Activated CD4-positive, CD25-positive, alpha-beta regulatory T cell (primary cell): ENCODE measurements around the gene ARHGAP32.
"Not testable (repeated sequence)": the region's sequence is repeated elsewhere in the genome, so short reads cannot be mapped to it uniquely, and the experiment has no call there.

Experiments used
- DNase-seq, 4 experiments: peaks; one replicate each; lab custom pipeline; 2025; lab: John Stamatoyannopoulos, UW

The ARHGAP32 gene

DNA sequence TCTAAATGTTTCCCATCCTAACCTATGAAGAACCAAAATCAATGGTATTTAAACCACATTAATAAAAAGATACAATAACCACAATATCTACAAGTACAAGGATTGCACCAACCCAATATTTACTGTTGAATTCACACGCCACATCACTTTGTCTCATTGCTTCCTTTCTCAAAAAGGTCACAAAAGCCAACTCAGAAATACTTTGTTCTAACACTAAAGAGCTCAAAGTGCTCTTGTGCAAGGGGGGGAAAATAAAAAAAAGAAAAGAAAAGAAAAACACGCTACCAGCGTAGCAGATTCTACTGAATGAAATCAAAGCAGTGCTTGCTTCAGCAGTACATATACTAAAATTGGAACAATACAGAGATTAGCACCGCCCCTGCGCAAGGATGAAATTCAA lies 10.5 kb upstream of the ARHGAP32 start:
- DNase-seq, result no peak

DNA sequence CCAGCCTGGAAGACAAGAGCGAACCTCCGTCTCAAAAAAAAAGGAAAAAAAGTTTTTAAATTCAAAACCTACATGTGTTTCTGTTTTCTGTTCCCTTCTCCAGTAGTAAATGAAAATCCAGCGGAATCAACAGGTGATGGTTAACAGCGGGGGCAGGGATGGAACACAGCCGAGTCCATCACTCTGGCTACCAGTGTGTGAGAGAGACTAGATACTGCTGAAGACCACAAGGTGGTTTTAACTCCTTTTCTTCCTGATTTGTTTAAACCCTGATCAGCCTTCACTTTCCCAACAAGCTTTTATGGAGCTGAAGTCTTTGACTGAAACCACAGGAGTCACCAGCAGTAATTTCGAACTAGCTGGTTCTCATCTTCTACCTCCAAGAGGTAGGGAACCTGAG lies 3.6 kb upstream of the ARHGAP32 start:
- DNase-seq, result no peak

DNA sequence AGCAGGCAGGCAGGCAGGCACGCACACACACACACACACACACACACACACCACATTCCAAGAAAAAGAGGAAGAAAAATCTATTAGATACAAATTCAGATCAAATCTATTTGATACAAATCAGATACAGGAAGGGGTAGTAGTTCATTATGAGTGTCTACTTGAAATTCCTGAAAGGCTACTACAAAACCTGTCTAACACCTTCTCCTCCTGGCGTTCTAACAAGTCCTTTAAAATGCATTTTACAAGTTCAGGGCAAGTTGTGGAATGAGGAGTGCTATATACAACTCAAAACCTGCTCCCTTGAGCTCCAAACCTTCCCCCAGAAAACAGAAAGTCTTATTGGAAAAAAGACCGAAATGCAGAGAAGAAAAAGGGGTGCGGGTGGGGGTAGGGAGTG lies 476 bp downstream of the ARHGAP32 start:
- DNase-seq, result no peak

DNA sequence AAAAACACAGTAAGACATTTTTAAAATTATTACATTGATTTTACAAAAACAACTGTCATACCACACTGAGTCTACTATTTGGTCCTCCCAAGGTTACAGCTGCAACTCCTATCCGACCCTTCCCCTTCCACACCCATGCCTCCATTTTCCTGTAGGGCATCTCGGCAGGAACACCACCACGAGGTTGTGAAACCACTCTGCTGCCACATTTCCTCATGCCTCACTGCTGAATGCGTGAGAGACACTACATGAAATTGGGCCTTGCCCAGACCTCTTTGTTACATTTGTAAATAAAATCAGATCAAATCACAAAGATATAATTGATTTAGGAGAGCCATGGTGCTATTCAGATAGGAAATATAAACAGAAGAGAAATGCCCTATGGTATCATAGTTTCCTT lies 2.0 kb downstream of the ARHGAP32 start:
- no peak for DNase-seq

DNA sequence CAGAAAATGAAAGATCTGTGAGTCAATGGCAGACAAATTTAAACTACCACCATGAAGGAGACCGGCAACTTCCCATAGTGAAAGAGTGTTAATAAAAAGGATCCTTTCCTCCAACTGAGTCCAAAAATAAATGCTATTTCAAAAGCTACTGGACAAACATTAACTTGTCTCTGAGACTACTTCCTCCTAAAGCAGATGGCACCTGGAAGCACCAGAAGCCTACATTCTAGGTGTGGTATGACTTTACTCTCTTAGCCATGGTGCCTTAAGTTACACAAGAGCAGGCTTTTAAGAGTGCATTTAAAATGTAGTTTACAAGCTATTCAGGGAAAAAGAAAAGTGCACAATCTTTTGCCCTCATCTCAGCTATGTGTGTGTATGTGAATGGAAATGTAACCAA lies 2.5 kb downstream of the ARHGAP32 start:
- no peak for DNase-seq

DNA sequence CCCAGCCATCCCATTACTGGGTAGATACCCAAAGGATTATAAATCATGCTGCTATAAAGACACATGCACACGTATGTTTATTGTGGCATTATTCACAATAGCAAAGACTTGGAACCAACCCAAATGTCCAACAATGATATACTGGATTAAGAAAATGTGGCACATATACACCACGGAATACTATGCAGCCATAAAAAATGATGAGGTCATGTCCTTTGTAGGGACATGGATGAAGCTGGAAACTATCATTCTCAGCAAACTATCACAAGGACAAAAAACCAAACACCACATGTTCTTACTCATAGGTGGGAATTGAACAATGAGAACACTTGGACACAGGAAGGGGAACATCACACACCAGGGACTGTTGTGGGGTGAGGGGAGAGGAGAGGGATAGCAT lies 7.0 kb downstream of the ARHGAP32 start:
- not testable (repeated sequence) for DNase-seq

DNA sequence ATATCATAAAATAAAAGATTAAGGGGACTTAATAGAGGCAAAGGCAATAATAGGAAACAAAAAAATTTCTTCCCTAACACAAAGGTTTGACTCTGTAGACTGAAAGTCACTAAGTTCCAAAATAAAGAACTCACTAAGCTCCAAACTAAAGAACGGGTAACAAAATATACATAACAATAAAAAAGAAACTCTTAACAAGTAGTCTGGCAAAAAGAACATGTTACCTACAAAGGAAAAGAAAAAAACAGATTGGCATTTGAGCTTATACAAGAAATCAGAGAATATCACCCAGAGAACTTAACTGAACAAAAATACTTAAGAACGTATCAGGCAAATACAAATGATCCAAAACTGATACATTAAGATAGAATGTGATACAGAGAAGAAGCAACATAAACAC lies 7.5 kb downstream of the ARHGAP32 start:
- DNase-seq, result no peak

DNA sequence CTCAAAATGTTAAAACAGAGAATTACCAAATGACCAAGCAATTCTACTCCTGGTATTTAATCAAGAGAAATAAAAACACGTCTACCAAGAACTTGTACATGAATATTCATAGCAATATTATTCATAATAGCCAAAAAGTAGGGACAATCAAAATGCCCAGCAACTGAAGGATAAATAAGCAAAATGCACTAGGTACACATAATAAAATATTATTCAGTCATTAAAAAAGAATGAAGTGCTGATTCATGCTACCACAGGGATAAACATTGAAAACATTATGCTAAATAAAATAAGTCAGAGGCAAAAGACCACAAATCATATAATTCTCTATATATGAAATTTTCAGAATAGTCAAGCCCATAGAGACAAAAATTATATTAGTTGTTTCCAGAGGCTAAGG lies 24.8 kb downstream of the ARHGAP32 start:
- DNase-seq, result no peak

DNA sequence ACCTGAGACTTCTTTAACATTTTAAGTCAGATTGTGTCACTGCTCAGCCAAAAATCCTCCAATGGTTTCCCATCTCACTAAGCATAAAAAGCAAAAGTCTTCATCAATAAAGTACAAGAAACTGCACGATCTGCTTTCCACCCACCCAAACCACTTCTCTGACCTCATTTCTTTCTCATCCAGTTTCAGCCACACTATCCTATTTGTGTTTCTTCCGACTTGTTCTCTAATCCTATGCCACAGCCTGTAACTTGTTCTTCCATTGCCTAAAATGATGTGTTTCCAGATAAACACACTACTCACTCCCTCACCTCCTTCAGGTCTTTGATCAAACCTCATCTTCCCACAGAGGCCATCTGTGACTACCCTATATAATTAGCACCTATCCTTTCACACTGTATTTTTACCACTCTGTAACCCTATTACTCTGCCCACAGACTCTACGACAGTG lies 28.4 kb downstream of the ARHGAP32 start:
- no peak for DNase-seq

DNA sequence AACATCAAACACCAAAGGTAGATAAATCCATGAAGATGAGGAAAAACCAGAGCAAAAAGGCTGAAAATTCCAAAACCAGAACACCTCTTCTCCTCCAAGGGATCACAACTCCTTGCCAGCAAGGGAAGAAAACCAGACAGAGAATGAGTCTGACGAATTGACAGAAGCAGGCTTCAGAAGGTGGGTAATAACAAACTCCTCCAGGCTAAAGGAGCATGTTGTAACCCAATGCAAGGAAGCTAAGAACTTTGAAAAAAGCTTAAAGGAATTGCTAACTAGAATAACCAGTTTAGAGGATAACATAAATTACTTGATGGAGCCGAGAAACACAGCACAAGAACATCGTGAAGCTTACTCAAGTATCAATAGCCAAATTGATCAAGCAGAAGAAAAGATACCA lies 35.0 kb downstream of the ARHGAP32 start:
- not testable (repeated sequence) for DNase-seq

DNA sequence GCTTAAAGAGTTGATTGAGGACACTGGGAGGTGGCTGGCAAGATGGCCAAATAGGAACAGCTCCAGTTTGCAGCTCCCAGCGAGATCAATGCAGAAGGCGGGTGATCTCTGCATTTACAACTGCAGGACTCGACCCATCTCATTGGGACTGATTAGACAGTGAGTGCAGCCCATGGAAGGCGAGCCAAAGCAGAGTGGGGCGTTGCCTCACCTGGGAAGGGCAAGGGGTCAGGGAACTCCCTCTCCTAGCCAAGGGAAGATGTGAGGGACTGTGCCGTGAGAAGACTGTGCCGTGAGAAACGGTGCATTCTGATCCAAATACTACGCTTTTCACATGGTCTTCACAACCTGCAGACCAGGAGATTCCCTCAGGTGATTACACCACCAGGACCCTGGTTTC lies 36.4 kb downstream of the ARHGAP32 start:
- DNase-seq, result no peak

DNA sequence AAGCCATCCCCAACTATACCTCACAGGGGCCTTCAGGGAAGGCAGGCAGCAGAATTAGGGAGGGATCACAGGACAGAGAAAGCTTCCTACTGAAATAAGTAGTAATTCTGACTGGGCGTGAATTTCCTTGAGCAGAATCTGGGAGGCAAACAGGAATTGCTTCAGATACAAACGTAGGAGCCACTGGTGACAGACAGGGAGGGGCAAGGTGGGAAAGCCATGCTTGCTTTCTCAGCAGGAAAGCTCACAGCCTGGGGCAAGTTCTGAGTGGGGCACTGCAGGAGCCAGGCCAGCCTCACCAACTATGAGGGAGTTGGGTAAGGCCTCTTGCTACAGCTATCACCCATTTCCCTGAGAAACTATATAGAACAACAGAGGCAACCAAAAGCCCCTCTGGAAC lies 43.6 kb downstream of the ARHGAP32 start:
- DNase-seq, result no peak

DNA sequence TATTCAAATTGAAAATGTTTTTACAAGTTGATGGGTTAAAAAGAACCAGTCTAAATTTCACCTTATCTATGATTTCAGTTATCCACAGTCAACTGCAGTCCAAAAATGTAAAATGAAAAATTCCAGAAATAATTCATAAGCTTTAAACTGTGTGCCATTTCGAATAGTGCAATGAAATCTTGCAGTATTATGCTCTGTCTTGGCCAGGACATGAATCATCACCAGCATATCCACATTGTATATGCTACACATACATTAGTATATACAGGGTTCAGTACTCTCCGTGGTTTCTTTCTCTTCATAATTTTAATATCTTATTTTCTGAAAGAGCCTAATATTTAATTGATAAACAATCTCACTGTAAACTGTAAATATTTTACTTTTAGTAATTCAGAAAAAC lies 45.9 kb downstream of the ARHGAP32 start:
- no peak for DNase-seq

DNA sequence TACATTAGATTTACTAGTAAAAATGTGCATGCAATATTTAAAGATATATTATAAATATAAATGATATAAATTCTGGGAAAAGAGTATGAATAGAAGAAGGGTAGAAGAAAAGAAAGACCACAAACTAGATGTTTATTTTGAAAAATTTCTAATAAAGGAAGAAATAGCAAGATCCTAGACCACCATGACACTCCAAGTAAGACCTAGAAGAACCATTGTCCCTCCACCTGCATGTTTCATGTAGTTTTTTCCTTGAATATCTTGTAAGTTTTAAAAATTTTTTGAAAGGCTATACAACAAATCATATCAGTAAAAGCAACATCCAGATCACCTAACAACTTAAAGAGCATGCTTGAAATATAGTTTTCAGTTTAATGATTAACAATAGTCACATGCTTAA lies 46.8 kb downstream of the ARHGAP32 start:
- DNase-seq, result no peak

DNA sequence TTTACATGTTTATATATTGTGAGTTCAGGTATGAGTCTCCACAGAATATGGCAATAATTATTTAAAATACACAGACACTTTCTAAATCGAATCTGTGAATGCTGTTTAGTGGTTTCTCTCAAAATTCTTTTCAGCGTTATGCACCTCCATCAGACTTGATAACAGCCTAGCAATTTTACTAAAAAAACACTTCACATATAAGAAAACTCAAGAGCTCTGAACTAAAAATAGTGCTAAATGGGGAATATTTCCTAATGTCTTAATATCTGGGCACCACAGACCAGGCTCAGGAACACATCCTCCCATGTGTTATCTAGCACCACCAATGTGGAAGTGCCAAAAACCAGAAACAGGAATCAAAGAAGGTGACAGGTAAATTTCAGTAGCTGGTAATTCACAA lies 47.9 kb downstream of the ARHGAP32 start:
- no peak for DNase-seq

DNA sequence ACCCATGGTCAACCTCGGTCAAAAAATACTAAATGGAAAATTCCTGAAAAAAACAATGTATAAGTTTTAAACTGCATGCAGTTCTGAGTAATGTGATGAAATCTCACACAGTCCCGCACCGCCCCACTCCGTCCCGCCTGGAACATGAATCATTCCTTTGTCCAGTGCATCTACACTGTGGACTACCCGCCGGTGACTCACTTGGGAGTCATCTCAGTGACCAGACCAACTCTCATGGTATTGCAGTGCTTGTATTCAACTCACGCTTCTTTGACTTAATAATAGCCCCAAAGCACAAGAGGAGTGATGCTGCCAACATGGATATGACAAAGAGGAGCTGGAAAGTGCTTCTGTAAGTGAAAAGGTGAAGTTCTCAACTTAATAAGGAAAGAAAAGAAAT lies 48.8 kb downstream of the ARHGAP32 start:
- DNase-seq, result no peak

DNA sequence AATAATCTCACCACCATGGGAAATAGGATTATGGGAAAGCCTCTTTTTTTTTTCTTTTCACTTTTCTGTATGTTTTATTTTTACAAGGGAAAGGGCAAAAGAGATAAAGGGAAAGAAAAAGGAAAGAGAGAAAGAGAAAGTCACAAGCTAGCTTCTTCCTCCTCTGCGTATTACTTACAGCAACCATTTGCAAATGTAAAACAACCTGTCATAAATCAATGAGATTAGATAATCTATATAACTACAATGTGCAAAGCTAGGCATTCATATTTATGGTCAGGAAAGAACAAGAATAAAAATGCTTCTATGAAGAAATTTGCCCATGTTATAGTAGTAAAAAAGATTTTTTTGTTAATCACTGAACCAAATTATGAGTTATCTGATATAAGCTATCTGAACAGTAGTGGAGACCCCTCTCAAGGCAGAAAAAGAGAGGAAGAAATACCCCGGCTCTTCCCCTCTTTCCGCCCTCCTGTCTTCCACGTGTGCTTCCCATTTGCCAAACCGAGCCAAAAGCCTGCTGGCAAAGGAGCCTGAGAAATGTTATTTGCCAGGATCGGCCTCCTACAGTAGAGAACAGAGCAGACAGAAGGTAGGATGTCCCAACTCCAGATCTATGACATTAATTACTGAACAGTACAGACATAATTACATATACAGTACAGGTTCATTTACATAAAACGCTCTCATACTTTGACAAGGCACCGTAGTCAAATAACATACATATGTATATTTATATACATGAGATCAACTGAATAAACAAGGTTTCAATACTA lies 50.2 kb downstream of the ARHGAP32 start:
- DNase-seq, result no peak

DNA sequence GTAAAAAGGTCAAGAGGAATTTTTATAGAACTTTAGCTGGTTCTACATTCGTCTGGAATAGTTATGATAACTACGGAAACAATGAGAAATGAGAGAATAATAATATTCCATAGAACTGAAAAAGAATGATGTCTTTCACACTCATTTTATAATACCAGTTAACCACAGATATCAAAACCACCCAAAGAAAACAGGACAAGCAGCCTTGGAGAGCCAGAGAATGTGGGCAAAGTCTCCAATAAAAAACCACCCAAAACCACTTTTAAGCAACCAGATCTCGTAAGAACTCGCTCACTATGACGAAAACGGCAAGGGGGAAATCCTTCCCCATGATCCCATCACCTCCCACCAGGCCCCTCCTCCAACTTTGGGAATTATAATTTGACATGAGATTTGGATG lies 60.8 kb downstream of the ARHGAP32 start:
- no peak for DNase-seq

DNA sequence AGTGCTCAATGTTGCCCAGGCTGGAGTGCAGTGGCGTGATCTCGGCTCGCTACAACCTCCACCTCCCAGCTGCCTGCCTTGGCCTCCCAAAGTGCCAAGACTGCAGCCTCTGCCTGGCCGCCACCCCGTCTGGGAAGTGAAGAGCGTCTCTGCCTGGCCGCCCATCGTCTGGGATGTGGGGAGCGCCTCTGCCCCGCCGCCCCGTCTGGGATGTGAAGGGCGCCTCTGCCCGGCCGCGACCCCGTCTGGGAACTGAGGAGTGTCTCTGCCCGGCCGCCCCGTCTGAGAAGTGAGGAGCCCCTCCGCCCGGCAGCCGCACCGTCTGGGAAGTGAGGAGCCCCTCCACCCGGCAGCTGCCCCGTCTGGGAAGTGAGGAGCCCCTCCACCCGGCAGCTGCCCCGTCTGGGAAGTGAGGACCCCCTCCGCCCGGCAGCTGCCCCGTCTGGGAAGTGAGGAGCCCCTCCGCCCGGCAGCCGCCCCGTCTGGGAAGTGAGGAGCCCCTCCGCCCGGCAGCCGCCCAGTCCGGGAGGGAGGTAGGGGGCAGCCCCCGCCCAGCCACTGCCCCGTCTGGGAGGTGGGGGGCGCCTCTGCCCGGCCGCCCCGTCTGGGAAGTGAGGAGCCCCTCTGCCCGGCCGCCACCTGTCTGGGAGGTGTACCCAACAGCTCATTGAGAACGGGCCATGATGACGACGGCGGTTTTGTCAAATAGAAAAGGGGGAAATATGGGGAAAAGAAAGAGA lies 63.1 kb downstream of the ARHGAP32 start:
- DNase-seq, result not testable (repeated sequence)

DNA sequence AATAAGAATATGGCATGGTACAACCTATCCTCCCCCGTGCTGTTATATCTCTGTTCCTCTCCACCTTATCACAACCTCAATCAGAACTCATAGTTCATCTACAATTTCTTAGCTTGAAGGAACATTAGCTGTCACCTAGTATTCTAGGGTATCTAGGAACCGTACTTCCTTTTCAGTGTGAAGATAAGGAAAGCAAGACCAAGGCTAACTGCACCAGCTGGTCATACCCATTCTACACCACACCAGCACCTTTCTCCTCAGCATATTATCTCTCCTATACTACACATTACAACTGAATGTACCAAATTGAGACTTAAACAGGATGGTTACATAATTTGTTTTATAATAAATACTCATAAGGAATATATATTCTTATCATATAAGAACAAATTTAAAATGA lies 73.1 kb downstream of the ARHGAP32 start:
- DNase-seq, result no peak

DNA sequence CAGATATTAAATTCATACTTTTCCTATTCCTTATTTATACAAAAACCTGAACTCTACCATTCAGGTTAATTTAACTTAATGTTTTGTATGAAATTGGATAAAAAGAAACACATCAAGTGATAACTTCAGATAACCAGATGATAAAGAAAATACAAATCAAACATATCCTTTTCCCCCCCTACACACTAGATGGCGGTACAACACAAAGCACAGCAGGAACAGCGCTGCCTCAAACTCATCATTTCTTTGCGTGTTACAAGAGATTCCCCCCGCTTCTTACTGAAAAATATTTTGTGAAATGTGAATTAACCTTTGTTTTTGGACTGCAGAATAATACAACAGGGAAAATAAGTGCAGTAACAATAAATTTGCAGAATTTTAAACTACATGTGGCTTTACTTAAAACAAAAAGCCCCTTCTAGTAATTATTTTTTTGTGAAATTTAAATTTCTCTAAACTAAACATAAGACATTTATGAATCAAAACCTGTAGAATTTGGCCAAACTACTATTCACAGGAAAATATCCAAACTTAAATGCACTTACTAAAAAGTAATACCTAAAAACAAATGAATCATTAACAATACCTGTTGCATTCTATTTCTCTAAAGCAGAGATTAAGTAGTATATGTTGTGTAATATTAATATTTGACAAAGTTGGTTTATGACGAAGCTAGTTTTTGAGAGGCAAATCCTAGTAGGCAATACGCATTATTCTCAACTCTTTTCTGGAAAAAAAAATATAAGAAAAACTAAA lies 74.4 kb downstream of the ARHGAP32 start:
- peak in 1 of 4 experiments; percentile 8 for DNase-seq

DNA sequence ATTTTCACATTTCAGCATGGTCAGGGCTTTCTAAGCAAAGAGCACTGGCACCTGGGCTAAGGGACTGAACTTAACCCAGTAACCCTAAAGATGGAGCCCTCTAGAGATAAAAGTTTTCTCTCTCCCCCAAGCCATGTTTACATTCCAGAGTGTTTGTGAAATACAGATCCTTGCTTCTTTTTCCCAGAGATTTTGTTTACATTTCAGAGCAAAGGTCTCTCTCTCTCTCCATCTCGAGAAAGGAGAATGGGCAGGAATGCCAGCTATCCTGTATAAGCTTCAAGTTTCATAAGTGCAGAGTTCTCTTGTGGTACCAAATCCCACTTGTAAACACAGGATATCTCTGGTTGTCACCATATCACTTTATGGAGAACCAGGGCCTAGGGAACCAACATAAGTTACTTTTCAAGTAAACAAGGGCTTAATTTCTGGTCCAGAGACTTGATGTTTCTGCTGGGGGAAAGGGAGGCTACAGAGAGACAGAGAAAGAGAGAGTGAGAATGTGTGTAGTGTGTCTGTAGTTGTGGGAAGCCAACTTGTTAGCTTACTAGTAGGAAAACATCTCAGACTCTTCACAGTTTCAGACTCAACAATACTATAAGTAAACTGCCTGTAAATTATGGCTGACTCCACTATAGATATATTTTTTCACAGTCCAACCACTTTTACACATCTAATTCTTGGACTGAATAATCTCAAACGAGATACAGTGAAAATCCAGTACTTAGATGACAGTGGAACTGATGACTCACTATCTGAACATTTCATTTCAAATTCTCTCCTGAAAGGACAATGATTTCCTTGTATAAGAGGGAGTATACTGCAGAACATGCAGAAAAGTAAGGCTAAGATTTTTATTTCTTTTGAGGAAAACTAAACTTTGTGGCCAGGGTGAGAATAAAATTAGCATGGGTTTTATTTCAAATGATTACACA lies 76.2 kb downstream of the ARHGAP32 start:
- no peak for DNase-seq
